ENCODE data around the gene MTERF2.

MTERF2 gene

GRCh38 chr12:106987846-106988245 lies 900 bp upstream of the MTERF2 start:
- DNase-seq (ENCODE audit: low spot score) = no peak

GRCh38 chr12:106986135-106986534 lies 811 bp downstream of the MTERF2 start:
- DNase-seq (ENCODE audit: low spot score) = no peak

GRCh38 chr12:106985479-106985878 lies 1.5 kb downstream of the MTERF2 start:
- DNase-seq (ENCODE audit: low spot score) = no peak

- no peak for DNase-seq (ENCODE audit: low spot score)
These were observed 2.3 kb downstream of the MTERF2 start for GRCh38 chr12:106984588-106985137.

- no peak for DNase-seq (ENCODE audit: low spot score)
These were observed 4.7 kb downstream of the MTERF2 start for GRCh38 chr12:106982229-106982628.

- DNase-seq (ENCODE audit: low spot score) = no peak
These were observed 5.2 kb downstream of the MTERF2 start for GRCh38 chr12:106981788-106982187.

GRCh38 chr12:106980944-106981343 lies 6.0 kb downstream of the MTERF2 start:
- no peak for DNase-seq (ENCODE audit: low spot score)

GRCh38 chr12:106978035-106978800 lies 8.7 kb downstream of the MTERF2 start:
- DNase-seq (ENCODE audit: low spot score) = no peak

GRCh38 chr12:106976668-106977067 lies 10.3 kb downstream of the MTERF2 start:
- peak; percentile 28 for DNase-seq (ENCODE audit: low spot score)

- DNase-seq (ENCODE audit: low spot score) = no peak
These were observed 10.8 kb downstream of the MTERF2 start for GRCh38 chr12:106975993-106976658.

GRCh38 chr12:106975098-106975497 lies 11.8 kb downstream of the MTERF2 start:
- no peak for DNase-seq (ENCODE audit: low spot score)

GRCh38 chr12:106974511-106974910 lies 12.4 kb downstream of the MTERF2 start:
- DNase-seq (ENCODE audit: low spot score) = no peak

GRCh38 chr12:106973545-106973944 lies 13.4 kb downstream of the MTERF2 start:
- no peak for DNase-seq (ENCODE audit: low spot score)

- no peak for DNase-seq (ENCODE audit: low spot score)
These were observed 15.9 kb downstream of the MTERF2 start for GRCh38 chr12:106971065-106971464.

- DNase-seq (ENCODE audit: low spot score) = no peak
These were observed 22.4 kb downstream of the MTERF2 start for GRCh38 chr12:106964526-106964925.

- DNase-seq (ENCODE audit: low spot score) = no peak
These were observed 24.7 kb downstream of the MTERF2 start for GRCh38 chr12:106962286-106962685.

GRCh38 chr12:106960443-106960842 lies 26.5 kb downstream of the MTERF2 start:
- no peak for DNase-seq (ENCODE audit: low spot score)

- DNase-seq (ENCODE audit: low spot score) = no peak
These were observed 29.4 kb downstream of the MTERF2 start for GRCh38 chr12:106957583-106957982.

- DNase-seq (ENCODE audit: low spot score) = no peak
These were observed 30.8 kb downstream of the MTERF2 start for GRCh38 chr12:106956048-106956578.

- DNase-seq (ENCODE audit: low spot score) = peak; percentile 97
These were observed 31.4 kb downstream of the MTERF2 start, which contains the start of gene TMEM263 for GRCh38 chr12:106955377-106956047. TMEM263 (plus strand) TSS chr12:106955907; CDS start chr12:106967117, 11,210 bp downstream.

- no peak for DNase-seq (ENCODE audit: low spot score)
These were observed 32.2 kb downstream of the MTERF2 start for GRCh38 chr12:106954462-106955376.

All from COLO829 (cell line).